Kidney epithelial cell (primary cell): ENCODE measurements around the gene CUL4A. TPM values are rescaled to one million over a fixed set of nuclear protein-coding genes. Genes with fewer than 3 reads are reported as not detected.

ENCODE experiments used
- DNase-seq: peaks from one replicate; pipeline ENCODE4 v3.0.0-alpha.2; 2010; ENCODE audit warnings: low read depth
- H3K27me3 ChIP-seq: 2 replicates; pipeline ENCODE4 v1.6.0; 2011; ENCODE audit warnings: low read length; ENCODE audit not compliant: control insufficient read depth, insufficient read depth
- H3K36me3 ChIP-seq: 2 replicates; pipeline ENCODE4 v1.5.1; 2011; ENCODE audit warnings: low read length; ENCODE audit not compliant: control insufficient read depth, insufficient read depth
- H3K4me3 ChIP-seq: 2 replicates; pipeline ENCODE4 v1.5.1; 2011; ENCODE audit warnings: low read depth, mild to moderate bottlenecking, control low read depth, low read length
- total RNA-seq: library from RNA; depleted of rRNA; stranded (reverse); fragments of >200 nt; gene quantifications from 2 replicates; pipeline ENCODE4 v1.2.3, GENCODE V29; 2015
- TF ChIP-seq, protein P1 (sequence below): IDR thresholded peaks from 2 replicates; pipeline ENCODE4 v1.5.1; 2011; ENCODE audit warnings: mild to moderate bottlenecking, moderate library complexity, low read length, control low read depth, inconsistent platforms; ENCODE audit not compliant: insufficient read depth, poor library complexity, severe bottlenecking

CUL4A gene
- total RNA-seq, 1 donor from 2014 or later, result 90.4 TPM

DNA sequence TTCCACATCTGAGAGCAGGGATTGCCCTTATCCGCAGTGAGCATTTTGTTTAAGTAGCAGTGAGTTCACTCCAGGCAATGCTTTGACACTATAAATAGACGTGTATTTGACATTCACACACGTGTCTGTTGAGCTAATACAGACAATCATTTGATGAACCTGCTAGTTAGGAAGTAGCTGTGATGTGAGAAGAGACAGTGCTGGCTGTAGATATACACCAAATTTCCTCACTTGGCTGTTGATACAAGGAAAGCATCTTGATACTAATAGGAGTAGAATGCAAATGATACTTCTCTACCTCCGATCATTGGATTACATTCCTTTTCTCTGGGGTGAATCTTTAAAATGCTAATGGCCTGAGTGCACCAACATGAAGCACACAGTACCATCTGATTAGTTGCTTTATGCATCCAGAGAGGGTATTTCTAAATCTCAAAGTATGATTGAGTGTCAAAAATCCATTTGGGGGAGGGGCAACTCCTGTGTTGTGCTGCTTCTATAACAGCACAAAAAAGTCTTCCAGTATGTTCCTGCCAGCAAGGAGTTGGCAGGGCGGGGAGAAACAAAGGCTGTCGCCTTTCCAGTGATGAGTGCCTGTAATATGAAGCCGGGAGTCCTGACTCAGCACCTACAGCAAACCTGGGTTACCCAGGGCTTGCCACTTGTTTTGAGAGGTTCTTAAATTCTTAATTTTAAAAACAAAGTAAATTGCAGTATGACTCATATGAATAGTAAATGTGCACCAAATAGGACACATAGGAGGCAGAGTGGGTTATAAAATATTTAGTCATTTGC, 7.0 kb downstream of the CUL4A start:
- H3K4me3 ChIP-seq, result no peak overlapping the region
- no peaks in the 10 kb centered on the region for H3K36me3 ChIP-seq
- H3K27me3 ChIP-seq, result no peaks in the 10 kb centered on the region
- TF ChIP-seq, protein P1, sequence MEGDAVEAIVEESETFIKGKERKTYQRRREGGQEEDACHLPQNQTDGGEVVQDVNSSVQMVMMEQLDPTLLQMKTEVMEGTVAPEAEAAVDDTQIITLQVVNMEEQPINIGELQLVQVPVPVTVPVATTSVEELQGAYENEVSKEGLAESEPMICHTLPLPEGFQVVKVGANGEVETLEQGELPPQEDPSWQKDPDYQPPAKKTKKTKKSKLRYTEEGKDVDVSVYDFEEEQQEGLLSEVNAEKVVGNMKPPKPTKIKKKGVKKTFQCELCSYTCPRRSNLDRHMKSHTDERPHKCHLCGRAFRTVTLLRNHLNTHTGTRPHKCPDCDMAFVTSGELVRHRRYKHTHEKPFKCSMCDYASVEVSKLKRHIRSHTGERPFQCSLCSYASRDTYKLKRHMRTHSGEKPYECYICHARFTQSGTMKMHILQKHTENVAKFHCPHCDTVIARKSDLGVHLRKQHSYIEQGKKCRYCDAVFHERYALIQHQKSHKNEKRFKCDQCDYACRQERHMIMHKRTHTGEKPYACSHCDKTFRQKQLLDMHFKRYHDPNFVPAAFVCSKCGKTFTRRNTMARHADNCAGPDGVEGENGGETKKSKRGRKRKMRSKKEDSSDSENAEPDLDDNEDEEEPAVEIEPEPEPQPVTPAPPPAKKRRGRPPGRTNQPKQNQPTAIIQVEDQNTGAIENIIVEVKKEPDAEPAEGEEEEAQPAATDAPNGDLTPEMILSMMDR, result no peak
- peak; percentile 38 for DNase-seq

DNA sequence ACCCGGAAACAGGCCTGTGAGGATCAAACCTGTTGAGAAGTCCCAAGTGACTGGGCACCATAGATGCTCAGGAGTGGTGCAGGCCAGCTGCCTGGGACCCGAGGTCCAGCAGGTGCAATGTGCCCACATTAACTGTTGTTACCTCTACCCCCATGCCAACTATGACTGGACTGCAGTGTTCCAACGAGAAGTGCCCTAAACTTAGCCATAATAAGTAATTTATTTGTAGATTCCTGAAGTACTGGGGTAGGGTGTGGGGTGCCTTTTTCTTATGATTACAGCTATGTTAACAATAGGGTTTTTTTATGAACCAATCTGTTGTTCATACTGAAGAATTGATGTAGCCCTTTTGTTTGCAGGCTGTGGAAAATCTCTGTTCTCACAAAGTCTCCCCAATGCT, 9.2 kb downstream of the CUL4A start:
- DNase-seq, result no peak
- Histone ChIP-seq H3K4me3 (no peak overlapping the region), H3K36me3 (peaks cover 2% of the 10 kb centered on the region), H3K27me3 (no peaks in the 10 kb centered on the region)
- TF ChIP-seq, protein P1, result no peak

DNA sequence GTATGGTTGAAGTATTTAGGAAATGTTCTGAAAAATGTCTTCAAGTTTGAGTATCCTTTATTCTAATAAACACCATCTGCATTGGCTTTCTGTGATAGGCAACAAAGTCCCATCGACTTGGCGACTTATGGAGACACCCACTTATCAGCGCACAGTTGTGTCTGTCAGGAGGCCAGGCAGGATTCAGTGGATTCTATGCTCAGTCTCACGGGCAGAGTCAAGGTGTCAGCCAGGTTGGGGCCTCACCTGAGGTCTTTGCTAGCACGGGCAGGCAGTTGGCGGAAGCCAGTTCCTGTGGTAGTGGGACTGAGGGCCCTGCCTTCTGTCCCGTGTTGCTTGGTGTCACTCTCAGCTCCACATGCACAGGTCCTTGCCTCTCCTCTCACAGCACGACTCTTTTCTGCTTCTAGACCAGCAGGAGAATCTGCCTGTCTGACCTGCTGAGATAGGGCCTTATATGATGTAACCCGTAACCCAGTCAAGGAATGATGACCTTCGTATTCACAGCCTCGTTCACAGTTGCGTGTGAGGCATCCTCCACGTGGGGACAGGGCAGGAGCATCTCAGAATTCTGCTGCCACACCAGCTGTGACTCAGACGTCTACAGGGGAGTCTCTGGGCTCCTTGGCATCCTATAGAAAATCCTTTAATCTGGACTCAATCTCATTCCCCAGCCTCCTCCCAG, 10.0 kb downstream of the CUL4A start:
- peaks cover 2% of the 10 kb centered on the region for H3K36me3 ChIP-seq
- no peak overlapping the region for H3K4me3 ChIP-seq
- TF ChIP-seq, protein P1, result no peak
- no peaks in the 10 kb centered on the region for H3K27me3 ChIP-seq
- DNase-seq, result no peak

DNA sequence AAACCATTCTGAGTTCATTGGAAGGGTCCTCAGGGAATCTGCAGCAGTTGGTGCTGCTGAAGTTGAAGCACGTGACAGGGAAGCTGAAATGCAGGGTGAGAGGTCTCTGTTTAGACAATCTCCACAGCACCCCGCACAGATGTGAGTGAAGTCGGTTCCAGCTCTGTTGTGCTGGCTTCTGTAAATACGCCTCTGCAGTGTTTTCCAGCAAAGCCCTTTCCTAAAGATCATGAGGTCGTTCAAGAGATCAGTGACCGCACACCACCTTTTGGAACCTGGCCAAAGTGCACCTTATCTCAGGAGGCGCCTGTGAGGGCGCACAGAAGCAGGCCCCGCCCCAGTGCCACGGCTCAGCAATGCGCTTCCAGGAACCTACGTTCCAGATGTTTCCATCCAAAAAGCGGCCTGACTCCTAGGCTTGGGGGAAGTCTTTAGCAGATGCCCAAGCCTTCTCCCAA, 10.8 kb downstream of the CUL4A start:
- no peak for DNase-seq
- Histone ChIP-seq H3K27me3 (no peaks in the 10 kb centered on the region), H3K4me3 (no peak overlapping the region), H3K36me3 (peaks cover 2% of the 10 kb centered on the region)
- TF ChIP-seq, protein P1, result no peak

DNA sequence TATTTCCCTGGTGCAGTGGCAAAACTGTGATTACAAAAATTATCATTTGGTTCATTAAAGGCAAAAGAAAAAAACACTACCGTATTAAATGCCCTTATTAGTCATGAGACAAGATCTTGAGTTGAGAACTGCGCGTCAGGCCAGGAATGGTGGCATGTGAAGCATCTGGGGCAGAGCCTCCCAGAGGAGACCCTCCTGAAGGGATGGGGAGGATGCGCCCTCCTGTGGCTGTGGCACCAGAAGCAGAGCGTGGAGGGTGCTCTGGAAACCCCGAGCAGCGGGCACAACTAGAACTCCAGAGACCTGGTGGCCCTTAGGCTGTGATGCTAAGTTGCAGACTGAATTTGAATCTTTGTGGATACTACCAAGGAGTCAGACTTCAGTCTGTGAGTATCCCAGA, 11.5 kb downstream of the CUL4A start:
- Histone ChIP-seq H3K36me3 (peaks cover 2% of the 10 kb centered on the region), H3K27me3 (no peaks in the 10 kb centered on the region)
- DNase-seq, result no peak

More for the DNA sequence above, 11.5 kb downstream of the CUL4A start:
- TF ChIP-seq, protein P1, result peak; percentile 21
- H3K4me3 ChIP-seq, result no peak overlapping the region
